ENCODE results near the gene PRR36. TPM values are rescaled to one million over a fixed set of nuclear protein-coding genes. Genes with fewer than 3 reads are reported as not detected.

PRR36 gene
- total RNA-seq, 2 experiments from 2014 or later, result 0.25 to 0.30 TPM

DNA sequence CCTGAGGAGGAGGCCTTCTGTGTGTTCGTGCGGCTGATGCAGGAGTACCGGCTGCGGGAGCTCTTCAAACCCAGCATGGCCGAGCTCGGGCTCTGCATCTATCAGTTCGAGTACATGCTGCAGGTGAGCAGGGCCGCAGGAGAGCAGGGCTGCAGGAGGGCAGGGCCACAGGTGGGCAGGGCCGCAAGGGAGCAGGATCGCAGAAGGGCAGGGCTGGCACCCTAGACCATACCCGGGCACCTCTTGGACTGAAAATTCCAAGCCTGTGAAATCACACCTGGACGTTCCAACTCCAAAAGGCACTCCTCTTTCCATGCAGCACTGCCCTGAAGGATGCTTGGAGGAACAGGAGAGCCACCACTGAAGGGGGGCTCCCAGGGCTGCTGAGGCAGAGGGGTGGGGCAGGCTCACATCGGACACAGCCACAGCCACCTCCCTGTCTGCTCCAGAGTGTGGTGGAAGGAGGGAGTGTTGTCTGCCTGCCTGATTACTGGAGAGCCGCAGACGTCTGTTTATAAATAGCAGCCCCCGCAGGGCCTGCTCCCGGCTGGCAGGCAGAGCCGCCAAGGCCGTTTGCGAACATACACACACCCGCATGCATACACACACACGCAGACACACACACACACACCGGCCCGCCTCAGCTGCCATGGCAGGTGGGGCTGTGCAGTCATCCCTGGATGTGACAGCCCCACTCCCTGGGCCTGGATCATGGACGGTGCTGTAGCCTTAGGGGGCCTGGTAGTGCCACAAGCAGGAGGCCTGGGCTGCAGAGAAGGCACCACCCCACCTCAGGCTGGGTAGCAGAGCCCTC, 24.0 kb downstream of the PRR36 start:
- no peak overlapping the region for H3K4me3 ChIP-seq (ENCODE audit: low read length)
- Mint-ChIP-seq H3K27ac (no peak overlapping the region), H3K27me3 (peaks cover 2% of the 10 kb centered on the region), H3K4me3 (no peak overlapping the region), H3K4me1 (ENCODE audit: low read depth) (no peaks in the 10 kb centered on the region), H3K36me3 (ENCODE audit: low read depth) (no peaks in the 10 kb centered on the region), H3K9me3 (no peaks in the 10 kb centered on the region)
- H3K36me3 ChIP-seq (ENCODE audit: insufficient read depth, low read length), result no peaks in the 10 kb centered on the region
- ChIA-PET CTCF (no interaction called here), POLR2A (no interaction called here)
- TF ChIP-seq, protein P1, sequence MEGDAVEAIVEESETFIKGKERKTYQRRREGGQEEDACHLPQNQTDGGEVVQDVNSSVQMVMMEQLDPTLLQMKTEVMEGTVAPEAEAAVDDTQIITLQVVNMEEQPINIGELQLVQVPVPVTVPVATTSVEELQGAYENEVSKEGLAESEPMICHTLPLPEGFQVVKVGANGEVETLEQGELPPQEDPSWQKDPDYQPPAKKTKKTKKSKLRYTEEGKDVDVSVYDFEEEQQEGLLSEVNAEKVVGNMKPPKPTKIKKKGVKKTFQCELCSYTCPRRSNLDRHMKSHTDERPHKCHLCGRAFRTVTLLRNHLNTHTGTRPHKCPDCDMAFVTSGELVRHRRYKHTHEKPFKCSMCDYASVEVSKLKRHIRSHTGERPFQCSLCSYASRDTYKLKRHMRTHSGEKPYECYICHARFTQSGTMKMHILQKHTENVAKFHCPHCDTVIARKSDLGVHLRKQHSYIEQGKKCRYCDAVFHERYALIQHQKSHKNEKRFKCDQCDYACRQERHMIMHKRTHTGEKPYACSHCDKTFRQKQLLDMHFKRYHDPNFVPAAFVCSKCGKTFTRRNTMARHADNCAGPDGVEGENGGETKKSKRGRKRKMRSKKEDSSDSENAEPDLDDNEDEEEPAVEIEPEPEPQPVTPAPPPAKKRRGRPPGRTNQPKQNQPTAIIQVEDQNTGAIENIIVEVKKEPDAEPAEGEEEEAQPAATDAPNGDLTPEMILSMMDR (IDR thresholded peaks at IDR 0.05), result no peak
- no peaks in the 10 kb centered on the region for H3K9me3 ChIP-seq (ENCODE audit: control insufficient read depth in 1 of 2, insufficient read depth in 1 of 2, low read length in 2 of 2)
- H3K4me1 ChIP-seq (ENCODE audit: insufficient read depth, low read length), result peaks cover 9% of the 10 kb centered on the region
- intact Hi-C loops (cut with DNase I, micrococcal nuclease), result no loop called here
- no peaks in the 10 kb centered on the region for H3K27me3 ChIP-seq (ENCODE audit: control insufficient read depth in 1 of 2, insufficient read depth in 2 of 2, low read length in 2 of 2)
- ATAC-seq (ENCODE audit: poor library complexity) (no peak), DNase-seq (peak in 1 of 14 experiments; percentile 18)
- no peak overlapping the region for H3K27ac ChIP-seq (ENCODE audit: low read depth in 1 of 2, low read length in 2 of 2)

DNA sequence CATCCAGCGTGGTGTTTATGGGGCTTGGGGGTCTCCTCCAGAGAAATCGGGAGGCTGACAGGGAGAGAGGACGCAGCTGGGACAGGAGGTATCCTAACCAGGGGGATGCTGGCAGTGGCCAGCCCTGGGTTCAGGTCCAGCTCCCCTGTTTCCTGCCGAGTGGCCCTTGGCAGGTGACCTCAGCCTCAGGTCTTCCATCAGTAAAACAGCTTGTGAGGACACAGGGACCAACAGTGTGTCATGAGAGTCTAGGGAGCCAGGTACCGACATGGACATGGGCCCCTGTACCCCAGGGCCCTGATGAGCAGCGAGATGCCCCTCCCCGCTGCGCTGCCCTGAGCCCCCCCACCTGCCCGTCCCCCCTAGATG, 24.6 kb downstream of the PRR36 start:
- ChIA-PET CTCF (no interaction called here), POLR2A (no interaction called here)
- no peak overlapping the region for H3K27ac Mint-ChIP-seq
- TF ChIP-seq, protein P1 (IDR thresholded peaks at IDR 0.05), result no peak
- H3K9me3 Mint-ChIP-seq, result no peaks in the 10 kb centered on the region
- no peaks in the 10 kb centered on the region for H3K4me1 Mint-ChIP-seq (ENCODE audit: low read depth)
- Histone ChIP-seq H3K9me3 (ENCODE audit: control insufficient read depth in 1 of 2, insufficient read depth in 1 of 2, low read length in 2 of 2) (no peaks in the 10 kb centered on the region), H3K4me1 (ENCODE audit: insufficient read depth, low read length) (peaks cover 9% of the 10 kb centered on the region), H3K27me3 (ENCODE audit: control insufficient read depth in 1 of 2, insufficient read depth in 2 of 2, low read length in 2 of 2) (no peaks in the 10 kb centered on the region), H3K4me3 (ENCODE audit: low read length) (no peak overlapping the region), H3K36me3 (ENCODE audit: insufficient read depth, low read length) (no peaks in the 10 kb centered on the region), H3K27ac (ENCODE audit: low read depth in 1 of 2, low read length in 2 of 2) (no peak overlapping the region)
- intact Hi-C loops (cut with DNase I, micrococcal nuclease), result no loop called here
- no peak for ATAC-seq (ENCODE audit: poor library complexity)
- H3K4me3 Mint-ChIP-seq, result no peak overlapping the region
- H3K27me3 Mint-ChIP-seq, result no peaks in the 10 kb centered on the region
- no peak for DNase-seq
- no peaks in the 10 kb centered on the region for H3K36me3 Mint-ChIP-seq (ENCODE audit: low read depth)

DNA sequence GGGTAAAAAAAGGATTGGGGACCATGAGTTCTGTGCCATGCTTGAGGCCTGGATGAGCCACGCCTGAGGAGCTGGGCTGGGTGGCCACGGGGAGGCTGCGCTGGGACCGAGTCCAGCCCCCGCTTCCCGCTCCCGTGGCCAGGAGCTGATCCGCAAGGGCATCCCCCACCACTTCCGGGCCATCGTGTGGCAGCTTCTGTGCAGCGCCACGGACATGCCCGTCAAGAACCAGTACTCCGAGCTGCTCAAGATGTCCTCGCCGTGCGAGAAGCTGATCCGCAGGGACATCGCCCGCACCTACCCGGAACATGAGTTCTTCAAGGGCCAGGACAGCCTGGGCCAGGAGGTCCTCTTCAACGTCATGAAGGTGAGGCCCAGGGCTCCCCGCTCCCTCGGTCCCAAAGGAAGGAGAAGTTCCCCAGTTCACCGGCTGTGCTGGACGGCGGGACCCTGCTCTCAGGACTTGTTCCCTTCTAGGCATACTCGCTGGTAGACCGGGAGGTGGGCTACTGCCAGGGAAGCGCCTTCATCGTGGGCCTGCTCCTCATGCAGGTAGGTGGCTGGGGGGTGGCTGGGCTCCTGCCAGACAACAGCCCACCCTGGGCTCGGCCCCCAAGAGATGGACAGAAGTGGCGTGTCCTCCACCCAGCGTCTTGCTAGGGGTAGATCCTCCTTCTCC, 25.3 kb downstream of the PRR36 start:
- Mint-ChIP-seq H3K27me3 (no peaks in the 10 kb centered on the region), H3K36me3 (ENCODE audit: low read depth) (no peaks in the 10 kb centered on the region), H3K4me1 (ENCODE audit: low read depth) (no peaks in the 10 kb centered on the region), H3K4me3 (no peak overlapping the region), H3K9me3 (no peaks in the 10 kb centered on the region), H3K27ac (no peak overlapping the region)
- H3K27ac ChIP-seq (ENCODE audit: low read depth in 1 of 2, low read length in 2 of 2), result no peak overlapping the region
- no peaks in the 10 kb centered on the region for H3K9me3 ChIP-seq (ENCODE audit: control insufficient read depth in 1 of 2, insufficient read depth in 1 of 2, low read length in 2 of 2)
- ChIA-PET CTCF (no interaction called here), POLR2A (no interaction called here)
- ATAC-seq (ENCODE audit: poor library complexity), result no peak
- TF ChIP-seq, protein P1 (IDR thresholded peaks at IDR 0.05), result no peak
- no peak for DNase-seq
- intact Hi-C loops (cut with DNase I, micrococcal nuclease), result no loop called here
- H3K4me3 ChIP-seq (ENCODE audit: low read length), result no peak overlapping the region
- no peaks in the 10 kb centered on the region for H3K27me3 ChIP-seq (ENCODE audit: control insufficient read depth in 1 of 2, insufficient read depth in 2 of 2, low read length in 2 of 2)
- peaks cover 9% of the 10 kb centered on the region for H3K4me1 ChIP-seq (ENCODE audit: insufficient read depth, low read length)
- no peaks in the 10 kb centered on the region for H3K36me3 ChIP-seq (ENCODE audit: insufficient read depth, low read length)

Data from CD4-positive, alpha-beta T cell (primary cell).